ENCODE results near the gene MKRN2.
"Not testable (repeated sequence)": the region's sequence is repeated elsewhere in the genome, so short reads cannot be mapped to it uniquely, and the experiment has no call there.

Gene MKRN2, protein sequence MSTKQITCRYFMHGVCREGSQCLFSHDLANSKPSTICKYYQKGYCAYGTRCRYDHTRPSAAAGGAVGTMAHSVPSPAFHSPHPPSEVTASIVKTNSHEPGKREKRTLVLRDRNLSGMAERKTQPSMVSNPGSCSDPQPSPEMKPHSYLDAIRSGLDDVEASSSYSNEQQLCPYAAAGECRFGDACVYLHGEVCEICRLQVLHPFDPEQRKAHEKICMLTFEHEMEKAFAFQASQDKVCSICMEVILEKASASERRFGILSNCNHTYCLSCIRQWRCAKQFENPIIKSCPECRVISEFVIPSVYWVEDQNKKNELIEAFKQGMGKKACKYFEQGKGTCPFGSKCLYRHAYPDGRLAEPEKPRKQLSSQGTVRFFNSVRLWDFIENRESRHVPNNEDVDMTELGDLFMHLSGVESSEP

DNA sequence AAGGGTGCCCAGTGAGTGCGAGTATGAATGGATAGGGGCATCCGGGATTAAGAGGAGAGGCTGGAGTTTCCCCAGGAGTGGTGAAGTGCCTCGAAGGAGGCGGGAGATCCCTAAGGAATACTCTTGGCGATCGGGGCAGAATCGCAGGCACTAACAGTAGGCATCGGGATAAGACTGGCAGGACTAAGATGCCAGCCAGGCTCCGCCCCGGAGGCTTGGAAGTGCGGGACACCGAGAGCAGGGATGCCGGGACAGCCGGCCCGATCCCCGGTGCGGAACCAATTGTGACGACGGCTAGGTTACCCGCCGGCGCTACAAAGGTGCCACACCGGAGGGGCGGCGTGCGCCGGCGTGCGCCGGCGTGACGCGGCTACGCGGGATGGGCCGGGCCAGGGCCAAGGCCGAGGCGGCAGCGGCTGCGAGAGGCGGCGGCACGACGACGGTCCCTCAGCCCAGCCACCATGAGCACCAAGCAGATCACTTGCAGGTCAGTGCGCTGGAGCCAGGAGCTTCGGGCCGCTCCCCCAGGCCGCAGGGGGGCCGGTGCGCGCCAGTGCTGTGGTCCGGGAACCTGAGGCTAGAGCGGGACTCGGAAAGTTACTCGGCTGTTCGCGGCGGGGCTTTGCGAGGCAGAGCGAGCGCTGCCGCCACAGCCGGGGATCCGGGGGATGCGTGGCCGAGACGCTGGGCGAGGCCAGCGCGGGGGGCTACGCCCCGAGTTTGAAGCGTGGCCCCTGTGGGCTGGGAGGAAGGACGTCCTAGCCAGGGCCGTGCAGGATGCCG, at the start of gene MKRN2:
Gene MKRN2 (plus strand): TSS at position 398 of the 783 bp plus-strand sequence. CDS start 64 bp downstream, at position 462.
- peak; percentile 82 to 85 (median 84) for DNase-seq

DNA sequence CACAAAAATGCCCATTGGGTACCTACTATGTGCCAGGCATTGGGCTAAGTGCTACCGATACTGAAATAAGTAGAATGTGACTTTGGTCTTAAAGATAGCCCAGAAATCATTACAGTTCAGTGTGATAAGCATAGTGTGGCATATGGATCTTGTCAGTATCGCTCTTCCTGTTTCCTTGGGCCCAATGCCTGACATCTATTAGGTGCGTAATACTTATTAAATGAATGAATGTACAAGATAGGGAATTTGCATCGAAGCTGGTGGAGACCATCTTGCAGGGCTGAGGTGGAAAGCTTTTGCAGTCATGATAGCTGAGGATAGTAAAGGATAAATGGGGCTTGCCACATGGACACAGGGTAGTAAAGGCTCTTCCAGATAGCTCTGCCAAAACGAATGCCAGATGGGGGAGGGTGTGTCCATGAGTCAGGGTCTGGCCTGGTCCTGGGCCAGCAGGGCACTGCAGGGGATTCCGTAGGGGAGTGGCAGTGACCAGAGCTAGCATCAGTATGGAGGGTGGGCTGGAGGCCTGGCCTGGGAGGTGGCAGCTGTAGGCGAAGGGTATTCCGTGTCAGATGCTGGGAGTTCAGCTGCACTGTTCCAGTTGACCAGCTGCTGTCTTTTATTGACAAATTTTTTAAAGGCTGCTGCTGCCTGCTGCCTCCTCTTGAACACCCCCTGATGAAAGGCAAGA, 49.2 kb upstream of the MKRN2 start:
- DNase-seq = no peak

- no peak for DNase-seq
Measured at GRCh38 chr3:12508291-12508700, 48.6 kb upstream of the MKRN2 start.

DNA sequence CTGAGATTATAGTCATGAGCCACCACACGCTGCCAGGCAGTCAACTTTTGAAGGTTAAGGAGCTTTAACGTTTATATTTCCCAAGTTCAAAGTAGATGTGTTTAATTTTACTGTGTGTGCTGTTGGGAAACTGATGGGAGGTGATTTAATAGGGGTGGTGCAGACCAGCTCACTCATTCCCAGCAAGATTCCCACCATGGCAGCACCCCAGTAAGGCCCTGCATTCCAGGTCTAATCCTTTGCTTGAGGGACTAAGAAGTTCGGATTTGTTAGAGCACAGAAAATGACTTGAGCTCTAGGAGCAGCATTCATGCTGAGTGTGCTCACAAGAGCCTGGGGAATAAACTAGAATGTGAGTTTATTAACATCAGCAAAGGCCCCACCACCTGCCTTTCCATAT, 47.4 kb upstream of the MKRN2 start:
- DNase-seq = no peak

GRCh38 chr3:12512534-12513118, 44.3 kb upstream of the MKRN2 start:
- DNase-seq = no peak

DNA sequence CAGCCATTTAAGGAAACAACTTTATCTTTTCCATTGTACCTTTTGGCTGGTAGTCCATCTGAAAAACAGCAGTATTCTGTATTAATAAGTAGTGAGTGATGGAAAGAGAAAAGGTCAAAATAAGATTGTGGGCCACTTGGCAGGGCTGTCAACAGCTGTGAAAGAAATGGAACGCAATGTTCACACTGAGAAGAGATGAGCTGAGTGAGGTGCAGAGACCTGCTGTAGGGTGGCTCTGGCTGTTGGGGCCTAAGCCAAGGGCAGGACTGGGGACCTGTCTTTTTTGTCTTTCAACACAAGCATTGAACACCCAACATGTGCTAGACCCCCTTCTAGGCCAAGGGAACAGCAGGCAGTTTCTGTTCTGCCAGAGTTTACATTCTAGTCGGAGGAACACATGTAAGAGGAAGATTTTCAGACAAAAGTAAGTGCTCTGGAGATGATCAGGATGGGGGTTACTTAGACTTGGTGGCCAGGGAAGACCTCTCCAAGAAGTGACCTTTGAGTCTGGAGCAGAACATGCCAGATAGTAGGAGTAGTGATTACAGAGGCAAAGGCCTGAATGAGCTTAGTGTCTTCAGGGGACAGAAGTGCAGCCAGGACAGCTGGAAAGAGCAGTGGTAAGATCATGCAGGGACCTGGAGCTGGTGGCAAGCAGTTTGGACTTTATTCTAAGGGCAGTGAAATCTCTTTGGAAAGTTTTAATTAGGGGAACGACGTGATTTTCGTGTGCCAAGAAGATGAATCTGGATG, 43.0 kb upstream of the MKRN2 start:
- DNase-seq = no peak

- no peak for DNase-seq
Measured at GRCh38 chr3:12515631-12516030, 41.3 kb upstream of the MKRN2 start.

- no peak for DNase-seq
Measured at GRCh38 chr3:12516873-12517272, 40.0 kb upstream of the MKRN2 start.

DNA sequence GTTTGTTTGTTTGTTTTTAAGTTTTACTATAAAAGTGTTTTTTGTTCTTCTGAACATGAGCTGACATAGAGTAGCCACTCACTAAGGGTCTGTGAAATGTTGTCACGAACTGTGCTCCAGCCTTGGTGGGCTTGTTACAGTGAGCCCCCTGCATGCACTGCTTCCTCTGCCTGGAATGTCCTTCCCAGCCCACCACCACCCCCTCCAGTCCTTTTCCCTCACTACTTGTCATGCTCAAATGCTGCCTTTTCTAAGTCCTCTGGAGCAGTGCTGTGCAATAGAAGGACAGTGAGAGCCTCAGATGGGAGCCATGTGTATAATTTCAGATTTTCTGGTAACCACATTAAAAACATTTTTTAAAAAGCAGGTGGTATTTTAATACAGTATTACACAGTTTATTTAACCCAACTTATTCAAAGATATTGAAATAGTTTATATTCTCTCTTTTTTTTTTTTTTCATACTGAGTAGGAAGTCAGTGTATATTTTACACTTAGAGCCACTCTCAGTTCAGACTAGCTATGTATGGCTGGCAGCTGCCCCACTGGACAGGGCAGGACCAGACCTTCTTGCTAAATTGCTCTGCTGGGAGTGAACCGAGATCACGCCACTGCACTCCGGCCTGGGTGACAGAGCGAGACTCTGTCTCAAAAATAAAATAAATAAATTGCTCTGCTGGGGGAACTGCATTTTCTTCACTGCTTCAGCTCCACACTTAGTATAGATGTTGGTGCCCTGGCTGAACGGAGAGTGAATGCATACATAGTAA, 38.4 kb upstream of the MKRN2 start:
- no peak for DNase-seq

GRCh38 chr3:12521010-12521409, 35.9 kb upstream of the MKRN2 start:
- DNase-seq = no peak

GRCh38 chr3:12522721-12523120, 34.2 kb upstream of the MKRN2 start:
- DNase-seq = no peak

GRCh38 chr3:12527757-12528143, 29.1 kb upstream of the MKRN2 start:
- no peak for DNase-seq

GRCh38 chr3:12532182-12532581, 24.7 kb upstream of the MKRN2 start:
- no peak for DNase-seq

DNA sequence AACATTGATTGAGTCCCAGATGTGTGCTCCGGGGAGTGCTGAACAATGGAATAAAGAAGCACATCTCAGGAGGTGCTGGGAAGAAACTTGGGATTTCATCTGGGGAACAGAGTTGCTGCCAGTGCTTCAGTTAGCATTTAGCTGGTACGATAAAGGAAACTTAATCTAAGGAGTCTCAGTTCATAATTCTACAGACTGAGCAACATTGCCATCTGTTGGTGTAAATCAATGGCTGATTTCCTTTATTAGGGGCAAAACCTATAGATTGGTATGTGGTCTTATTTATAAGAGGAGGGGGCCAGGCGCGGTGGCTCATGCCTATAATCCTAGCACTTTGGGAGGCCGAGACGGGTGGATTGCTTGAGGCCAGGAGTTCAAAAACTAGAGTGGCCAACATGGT, 20.5 kb upstream of the MKRN2 start:
- DNase-seq = no peak

DNA sequence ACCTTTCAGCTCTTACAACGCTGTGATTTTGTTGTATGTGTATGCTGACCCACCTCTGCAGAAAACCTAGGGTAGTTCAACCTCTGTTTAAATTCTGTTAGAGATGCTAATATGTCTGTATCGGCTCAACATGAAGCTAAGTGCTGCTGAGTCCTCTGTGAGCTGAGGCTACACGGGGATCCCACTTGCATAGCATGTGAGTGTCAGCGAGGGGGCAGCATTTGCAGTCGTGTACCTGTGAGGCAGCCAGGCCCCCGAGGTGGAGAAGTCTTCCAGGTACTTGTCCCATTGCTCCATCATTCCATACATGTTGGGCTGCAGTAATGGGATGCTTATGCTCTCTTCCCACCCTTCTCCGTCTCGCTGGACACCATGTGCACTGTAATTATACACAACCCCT, 15.3 kb upstream of the MKRN2 start:
- no peak for DNase-seq

DNA sequence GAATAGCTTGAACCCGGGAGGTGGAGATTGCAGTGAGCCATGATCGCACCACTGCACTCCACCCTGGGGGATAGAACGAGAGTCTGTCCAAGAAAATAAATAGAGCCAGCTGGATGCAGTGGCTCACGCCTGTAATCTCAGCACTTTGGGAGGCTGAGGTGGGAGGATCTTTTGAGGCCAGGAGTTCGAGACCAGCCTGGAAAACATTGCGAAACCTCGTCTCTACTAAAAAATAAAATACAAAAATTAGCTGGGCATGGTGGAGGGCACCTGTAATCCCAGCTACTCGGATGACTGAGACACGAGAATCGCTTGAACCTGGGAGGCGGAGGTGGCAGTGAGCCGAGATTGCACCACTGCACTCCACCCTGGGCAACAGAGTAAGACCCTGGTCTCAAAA, 13.4 kb upstream of the MKRN2 start:
- not testable (repeated sequence) for DNase-seq

DNA sequence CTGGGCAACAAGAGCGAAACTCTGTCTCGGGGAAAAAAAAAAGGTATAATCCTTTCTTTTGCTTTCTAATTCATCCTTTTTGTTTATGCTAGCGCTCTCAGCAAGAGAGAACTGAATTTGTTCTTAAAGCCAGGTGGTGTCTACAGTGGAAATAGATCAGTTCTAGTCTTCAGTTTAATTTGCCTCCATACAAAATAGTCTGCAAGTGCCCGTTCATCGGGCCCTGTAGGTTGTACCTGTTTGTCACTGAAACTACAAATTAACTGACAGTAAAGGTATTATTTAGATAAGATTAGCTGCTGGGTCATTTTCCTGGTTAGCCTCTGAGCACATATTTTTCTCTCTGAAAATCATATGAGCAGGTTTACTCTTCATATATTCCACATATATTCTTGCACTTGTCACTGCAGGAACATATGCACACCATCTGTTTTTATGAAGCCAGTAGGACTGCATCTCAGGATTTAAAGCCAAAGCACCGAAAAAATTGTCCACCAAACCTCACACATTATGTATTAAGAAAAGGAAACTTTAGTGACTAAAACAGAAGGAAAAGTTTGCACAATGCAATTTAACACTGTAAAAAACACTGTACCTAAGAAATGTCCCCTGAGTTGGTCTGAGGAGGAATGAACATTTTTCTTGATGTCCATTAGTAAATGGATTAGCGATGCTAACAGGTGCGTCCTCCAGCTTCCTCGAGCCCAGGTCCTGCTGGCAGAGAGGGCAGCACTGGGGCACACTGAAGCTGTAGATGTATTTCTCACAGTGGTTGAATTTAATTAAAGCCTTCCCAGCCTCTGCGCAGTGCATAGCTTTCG, 12.0 kb upstream of the MKRN2 start:
- no peak for DNase-seq

GRCh38 chr3:12545473-12545791, 11.5 kb upstream of the MKRN2 start, which contains the start of gene MKRN2OS:
MKRN2OS (minus strand) TSS chr3:12545499; CDS start chr3:12545464, 35 bp downstream.
- no peak for DNase-seq

DNA sequence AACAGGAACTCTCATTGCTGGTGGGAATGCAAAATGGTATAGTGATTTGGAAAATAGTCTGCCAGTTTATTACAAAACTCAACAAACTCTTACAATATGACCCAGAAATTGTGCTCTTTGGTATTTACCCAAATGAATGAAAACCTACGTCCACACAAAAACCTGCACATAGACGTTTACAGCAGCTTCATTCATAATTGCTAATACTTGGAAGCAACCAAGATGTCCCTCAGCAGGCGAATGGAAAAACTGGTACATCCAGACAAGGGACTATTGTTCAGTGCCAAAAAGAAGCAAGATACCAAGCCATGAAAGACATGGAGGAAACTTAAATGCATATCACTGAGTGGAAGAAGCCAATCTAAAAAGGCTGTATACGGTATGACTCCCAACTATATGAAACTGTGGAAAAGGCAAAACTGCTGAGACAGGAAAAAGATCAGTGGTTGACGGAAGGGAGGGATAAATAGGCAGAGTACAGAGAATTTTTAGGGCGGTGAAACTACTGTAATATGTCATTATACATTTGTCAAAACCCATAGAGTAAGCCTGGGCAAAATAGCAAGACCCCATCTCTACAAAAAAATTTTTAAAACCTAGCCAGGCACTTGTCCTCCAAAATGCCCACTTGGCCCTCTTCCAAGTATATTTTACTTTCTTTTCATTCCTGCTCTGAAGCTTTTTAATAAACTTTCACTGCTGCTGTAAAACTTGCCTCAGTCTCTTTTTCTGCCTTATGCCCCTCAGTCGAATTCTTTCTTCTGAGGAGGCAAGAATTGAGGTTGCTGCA, 6.7 kb upstream of the MKRN2 start:
- DNase-seq = no peak

GRCh38 chr3:12553921-12554391, 2.9 kb upstream of the MKRN2 start:
- DNase-seq = no peak
